CD4-positive, alpha-beta T cell treated with Interleukin-4 for 4 hours (primary cell): ENCODE data around the gene TGM2.
A peak's percentile ranks its signal among the peaks of the same experiment; 100 is the strongest.
"Not testable (repeated sequence)": the region's sequence is repeated elsewhere in the genome, so short reads cannot be mapped to it uniquely, and the experiment has no call there.

Source experiments
- DNase-seq: peaks from one replicate; pipeline ENCODE4 v3.0.0-alpha.2; 2020

TGM2 gene

DNA sequence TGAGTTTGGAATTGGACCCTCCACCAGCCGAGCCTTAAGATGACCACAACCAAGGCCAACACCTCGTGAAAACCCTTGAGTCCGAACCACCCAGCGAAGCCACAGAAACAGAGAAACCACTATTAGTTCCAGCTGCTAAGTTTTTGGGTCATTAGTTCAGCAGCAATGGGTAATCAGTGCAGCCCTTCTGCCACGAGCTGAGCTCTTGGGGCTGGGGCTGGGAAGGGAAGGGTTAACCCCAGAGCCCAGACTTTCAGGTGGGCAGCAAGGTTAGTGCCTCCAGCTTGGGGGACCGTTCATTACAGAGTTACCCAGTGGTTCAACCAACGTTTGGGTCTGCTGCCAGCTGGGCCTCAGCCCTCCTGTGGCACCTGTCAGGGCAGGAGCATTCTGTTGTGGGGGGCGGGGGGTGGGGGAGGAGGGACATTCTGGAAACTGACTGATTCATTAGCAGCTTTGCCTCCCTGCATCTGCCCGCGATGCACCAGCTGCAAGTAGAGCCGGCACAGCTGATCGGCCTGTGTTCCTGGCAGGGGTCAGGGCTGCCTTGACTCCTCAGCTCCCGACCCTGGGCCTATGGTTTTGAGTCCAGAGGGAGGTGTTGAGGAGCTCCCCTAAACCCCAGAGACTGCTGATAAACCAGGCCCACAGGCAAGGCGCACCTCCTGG lies 52.7 kb downstream of the TGM2 start:
- DNase-seq, result no peak

DNA sequence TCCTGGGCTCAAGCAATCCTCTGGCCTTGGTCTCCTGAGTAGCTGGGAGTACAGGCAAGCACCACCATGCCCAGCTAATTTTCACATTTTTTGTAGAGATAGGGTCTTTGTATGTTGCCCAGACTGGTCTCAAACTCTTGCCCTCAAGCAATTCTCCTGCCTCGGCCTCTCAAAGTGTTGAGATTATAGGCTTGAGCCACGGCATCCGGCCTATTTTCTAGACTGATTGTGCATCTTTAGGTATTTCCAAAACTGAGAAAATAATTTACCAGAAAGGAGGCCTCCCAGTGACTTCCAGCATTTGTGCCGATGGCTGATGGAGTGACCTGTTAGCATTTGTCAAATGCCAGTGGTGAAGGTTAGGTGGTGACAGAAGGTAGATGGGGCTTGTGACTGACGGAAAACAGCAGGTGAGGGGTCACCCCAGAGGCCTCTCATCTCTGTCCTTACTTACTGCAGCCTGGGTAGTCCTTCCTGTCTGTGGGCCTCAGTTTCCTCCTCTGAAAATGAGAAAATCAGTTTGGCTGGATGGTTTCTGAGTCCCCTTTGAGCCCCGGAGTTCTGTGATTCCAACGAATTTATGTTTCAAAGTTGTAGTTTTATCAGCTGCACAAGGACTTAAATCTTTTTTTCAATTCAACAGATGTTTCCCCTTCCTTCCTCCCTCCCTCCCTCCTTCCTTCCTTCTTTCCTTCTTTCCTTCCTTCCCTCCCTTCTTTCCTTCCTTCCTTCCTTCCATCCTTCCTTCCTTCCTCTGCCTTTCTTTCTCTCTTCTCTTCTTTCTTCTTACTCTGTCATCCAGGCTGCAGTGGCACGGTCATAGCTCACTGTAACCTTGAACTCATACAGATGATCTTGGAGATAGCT lies 53.5 kb downstream of the TGM2 start:
- no peak for DNase-seq

DNA sequence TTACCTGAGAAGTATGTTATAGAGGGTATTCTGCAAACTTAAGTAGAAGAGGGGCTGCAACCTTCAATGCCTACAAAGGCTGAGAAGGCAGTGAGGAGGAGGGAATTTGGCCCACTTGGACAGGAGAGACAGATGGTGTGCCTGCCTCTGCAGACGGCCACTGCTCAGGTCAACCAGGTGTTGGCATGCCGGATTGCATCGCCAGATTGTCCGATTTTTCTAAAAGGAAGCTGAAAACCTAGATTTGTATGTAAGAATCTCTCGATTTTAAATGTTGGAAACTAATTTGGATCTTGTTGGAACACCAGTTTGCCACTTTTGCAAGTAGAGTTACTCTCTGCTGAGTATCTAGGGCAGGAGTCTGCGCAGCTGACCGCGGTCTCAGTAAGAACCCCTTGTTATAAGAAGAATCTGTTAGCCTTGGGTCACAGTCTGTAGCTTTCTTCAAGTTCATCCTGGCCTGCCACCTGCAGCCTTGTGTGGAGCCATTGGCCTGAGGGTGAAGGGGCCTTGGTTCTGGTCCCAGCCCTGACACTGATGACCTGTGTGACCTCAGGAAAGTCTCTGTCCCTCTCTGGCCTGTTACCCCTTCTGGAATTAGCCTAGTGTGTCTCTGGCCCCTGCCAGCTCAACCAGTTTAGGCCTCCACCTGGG lies 54.4 kb downstream of the TGM2 start:
- no peak for DNase-seq

DNA sequence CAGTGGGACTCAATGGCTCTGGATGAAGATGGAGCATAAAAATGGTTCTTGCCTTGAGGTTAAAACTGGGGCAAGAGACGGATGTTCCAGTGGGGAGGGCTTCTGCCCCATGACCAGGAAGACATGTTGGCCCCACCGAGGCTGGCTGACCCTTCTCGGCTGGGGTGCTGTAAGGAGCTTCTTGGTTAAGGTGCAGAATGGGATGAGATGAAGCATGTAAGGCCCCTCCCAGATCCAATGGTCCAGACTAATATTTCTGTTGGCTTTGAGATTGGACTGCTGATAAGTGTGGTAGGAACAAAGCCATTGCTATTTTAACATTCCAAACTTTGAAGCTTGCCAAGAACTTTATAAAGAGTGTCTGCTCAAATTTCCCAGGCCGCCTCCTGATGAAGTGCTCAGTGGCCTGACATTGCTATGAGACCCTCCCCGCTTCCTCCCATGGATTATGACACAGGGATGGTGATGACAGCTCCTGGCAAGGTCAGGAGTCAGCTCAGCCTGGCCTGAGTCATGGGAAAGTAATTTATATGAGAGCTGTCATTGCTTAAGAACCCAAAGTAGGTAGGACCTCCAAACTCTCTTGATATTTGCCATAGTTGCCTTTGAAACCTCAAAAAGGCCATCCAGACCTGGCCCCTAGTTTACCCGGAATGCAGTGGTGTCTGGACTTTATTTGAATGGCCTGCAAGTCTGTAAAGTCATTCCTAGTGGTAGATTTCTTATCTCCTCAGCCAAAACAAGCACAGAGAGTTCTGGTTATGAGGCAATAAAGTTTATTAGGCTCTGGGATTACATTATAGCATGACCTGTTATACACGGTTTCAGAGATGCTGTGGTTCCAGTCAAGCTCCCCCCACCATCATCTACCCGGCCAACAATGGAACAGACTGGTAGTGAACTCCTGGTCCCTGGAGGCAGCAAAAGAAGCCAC lies 55.2 kb downstream of the TGM2 start:
- DNase-seq, result no peak

DNA sequence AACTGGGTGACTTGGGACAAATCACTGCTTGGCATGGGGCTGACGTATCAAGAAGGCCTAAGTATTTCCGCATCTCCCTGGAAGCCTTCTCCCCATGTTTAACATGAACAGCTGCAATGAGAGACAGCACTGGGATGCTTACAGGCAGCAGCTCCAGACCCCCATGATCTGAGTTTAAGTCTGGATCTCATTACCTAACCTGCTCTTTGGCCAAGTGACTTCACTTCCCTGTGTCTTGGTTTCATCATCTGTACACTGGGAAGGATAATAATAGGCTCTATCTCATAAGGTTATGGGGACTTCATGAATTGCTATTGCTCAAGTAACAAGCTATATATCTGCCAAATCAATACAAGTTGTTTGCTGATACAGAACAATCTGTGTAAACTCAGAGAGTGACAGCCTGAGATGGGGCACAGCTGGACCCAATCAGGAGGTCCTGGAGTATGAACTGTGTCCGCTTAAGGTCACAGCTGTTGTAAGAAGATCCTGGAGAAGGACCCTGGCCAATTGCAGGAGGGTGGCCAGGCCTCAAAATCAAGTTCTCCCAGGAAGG lies 56.0 kb downstream of the TGM2 start:
- no peak for DNase-seq

DNA sequence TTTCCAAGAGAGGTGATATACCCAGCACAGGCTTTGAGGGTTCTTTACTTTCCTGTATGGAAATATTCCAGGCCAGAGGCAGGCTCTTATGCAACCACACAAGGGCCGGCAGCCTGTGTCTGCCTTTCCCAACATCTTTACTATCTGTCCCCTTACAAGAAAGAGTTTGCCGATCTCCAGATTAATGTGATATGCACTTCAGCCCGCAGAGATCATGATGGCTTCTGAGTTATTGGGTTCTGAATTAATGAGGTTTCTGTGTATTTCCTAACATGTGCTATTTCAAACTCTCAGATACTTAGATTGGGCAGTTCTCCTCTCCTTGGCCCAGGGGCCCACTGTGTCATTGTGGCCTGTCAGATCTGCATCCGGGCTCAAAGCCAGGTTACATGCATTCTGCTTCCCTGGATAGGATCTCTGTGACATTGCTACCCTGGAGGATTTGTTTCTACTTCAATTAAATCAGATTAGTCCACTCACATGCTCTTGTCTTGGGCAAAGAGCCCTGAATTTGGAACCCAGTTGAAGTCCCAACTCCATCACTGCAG lies 56.6 kb downstream of the TGM2 start:
- no peak for DNase-seq

DNA sequence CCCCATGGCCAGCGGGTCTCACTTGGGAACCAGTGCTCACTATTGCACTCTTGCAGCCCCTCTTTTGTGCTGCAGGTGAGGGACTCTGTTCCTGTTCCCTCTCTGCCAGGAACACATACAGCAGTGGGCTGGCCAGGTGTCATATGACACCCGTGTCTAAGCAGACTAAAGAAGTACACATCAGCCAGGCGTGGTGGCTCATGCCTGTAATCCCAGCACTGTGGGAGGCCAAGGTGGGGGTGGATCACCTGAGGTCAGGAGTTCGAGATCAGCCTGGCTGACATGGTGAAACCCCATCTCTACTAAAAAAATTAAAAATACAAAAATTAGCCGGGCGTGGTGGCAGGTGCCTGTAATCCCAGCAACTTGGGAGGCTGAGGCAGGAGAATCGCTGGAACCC lies 57.2 kb downstream of the TGM2 start:
- not testable (repeated sequence) for DNase-seq

DNA sequence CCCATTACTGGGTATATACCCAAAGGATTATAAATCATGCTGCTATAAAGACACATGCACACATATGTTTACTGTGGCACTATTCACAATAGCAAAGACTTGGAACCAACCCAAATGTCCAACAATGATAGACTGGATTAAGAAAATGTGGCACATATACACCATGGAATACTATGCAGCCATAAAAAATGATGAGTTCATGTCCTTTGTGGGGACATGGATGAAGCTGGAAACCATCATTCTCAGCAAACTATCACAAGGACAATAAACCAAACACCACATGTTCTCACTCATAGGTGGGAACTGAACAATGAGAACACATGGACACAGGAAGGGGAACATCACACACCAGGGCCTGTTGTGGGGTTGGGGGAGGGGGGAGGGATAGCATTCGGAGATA lies 57.7 kb downstream of the TGM2 start:
- not testable (repeated sequence) for DNase-seq

DNA sequence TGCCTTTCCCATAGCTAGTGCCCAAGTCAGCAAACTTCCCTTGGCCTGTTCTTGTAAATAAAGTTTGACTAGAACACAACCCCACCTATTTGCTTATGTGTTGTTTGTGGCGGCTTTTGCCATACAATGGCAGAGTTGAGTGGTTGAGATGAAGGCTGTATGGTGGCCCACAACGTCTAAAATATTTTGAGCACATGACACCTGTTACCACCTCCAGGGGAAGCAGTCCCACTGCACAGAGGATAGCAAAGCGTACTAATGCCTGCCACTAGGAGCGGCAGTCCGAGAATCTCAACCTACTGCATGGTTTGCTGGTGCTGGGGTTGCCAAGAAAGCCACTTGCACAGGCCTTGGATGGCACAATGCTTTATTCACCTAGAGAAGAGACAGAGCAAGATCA lies 58.6 kb downstream of the TGM2 start:
- no peak for DNase-seq

DNA sequence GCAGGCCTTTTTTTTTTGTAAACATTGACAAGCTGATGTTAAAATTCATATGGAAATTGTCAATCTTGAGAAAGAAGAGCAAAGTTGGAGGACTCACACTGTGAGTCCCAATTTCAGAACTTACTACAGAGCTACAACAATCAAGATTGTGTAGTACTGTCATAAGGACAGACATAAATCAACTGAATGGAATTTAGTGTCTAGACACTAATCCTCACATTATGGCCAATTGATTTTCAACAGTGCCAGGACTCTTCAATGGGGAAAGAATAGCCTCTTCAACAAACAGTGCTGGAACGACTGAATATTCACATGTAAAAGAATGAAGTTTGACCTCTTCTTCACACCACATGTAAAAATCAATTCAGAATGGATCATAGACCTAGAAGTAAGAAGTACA lies 60.8 kb downstream of the TGM2 start:
- no peak for DNase-seq

DNA sequence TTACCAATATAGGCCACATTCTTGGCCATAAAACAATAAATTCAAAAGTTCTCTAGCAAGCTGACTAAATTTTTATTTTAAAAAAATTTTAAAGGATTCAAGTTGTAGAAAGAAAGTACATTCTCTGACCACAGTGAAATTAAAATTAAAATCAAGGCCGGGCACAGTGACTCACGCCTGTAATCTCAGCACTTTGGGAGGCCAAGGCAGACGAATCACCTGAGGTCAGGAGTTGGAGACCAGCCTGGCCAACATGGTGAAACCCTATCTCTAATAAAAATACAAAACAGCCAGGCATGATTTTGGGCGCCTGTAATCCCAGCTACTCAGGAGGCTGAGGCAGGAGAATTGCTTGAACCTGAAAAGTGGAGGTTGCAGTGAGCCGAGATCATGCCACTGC lies 62.9 kb downstream of the TGM2 start:
- DNase-seq, result not testable (repeated sequence)

DNA sequence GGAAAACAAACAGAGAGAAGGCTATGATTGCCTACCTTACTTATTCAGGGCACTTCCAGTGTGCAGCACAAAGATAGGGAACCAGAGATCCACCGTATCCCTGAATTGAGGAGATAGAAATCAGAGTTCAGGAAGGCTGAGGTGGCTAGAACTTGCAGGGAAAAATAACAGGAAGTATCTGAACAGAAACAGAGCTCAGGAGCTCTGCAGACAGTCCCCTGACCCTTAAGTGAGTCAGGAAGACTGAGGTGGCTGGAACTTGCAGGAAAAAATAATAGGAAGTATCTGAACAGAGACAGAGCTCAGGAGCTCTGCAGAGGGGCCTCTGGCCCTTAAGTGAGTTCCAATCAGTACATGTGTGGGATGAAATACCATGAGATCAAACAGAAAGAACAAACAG lies 66.1 kb downstream of the TGM2 start:
- no peak for DNase-seq

DNA sequence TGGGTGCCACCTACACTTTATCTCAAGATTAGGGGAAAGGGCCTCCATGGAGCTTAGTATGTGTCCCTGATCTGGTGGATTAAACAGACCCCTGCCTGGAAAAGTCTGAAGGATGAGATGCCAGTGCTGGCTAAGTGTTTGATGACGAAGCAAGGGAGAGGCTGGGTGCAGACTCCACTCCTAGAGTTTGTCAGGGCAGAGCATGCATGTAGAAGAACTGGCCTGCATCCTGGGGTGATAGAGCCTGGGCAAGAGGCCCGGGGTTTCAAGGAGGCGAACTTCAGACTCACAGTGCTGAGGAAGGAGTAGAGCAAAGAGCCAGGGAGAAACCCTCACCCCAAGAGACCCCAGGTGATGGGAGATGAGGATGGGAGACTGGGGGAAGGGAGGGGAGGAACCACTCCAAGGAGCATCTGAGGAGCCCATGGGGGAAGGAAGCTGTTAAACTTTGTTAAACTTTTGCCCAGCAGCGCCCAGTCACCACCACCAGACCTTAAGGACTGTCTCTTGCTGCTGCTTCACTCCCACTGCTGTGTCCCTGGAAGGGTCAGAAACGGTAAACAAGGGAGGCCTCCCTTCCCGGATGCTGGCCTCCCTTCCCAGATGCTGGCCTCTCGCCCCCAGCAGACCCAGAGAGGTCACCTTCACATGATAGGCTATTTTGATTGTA lies 69.9 kb downstream of the TGM2 start:
- no peak for DNase-seq

DNA sequence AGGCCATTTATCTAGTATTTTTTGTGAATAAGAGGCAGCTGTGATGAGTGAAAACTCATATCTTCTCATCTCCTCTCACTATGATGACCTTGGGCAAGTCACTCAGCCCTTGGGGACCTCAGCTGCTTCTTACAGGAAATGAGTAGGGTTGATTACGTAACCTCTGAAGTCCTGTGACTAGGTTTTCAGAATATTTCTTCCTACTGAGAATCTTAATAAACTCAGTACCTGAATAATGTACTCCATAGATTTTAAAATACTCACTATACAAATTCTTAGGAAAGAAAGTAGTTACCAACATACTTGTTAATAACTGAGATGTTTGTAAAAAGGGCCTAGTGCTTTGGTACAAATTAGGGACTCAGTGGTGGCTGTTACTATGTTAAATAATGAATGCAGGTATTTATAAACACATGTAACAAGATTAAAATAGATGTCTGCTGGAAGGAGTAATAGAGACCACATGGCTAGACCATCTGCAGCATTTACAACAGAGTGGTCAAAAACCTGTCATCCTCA lies 70.6 kb downstream of the TGM2 start:
- peak; percentile 50 for DNase-seq

DNA sequence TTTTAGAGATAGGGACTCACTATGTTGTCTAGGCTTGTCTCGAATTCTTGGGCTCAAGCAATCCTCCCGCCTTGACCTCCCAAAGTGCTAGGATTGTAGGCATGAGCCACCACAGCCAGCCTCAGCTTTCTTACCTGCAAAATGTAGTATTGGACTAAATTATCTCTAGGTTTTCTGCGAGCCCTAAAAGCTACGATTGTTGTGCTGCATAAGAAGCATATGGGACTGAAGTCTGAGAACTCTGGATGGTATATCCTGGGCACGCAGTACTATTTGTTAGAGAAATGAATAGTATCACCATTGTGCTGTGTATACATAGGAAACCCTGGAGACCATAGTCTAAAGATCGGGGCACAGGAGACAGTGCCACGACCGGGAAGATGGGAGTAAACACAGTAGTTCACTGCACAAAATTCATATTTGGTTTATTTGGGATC lies 71.4 kb downstream of the TGM2 start:
- no peak for DNase-seq

DNA sequence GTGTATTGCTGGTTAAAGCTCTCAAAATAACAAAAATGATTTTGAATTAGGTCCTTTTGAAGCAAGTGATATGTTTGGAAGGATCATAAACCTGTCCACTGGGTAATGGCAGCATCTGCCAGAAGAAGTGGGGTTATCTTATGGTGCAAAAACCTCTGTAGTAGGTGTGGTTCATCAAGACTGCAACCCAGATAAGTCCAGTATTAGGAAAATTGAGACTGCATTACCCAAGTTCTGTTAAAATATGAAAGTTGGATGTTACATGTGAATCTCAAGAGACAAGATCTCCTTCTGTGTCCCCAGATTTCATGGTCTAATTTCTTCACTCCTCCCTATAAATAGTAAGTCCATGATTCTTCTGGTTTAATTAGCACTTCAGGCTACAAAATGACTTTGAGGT lies 72.2 kb downstream of the TGM2 start:
- DNase-seq, result no peak

DNA sequence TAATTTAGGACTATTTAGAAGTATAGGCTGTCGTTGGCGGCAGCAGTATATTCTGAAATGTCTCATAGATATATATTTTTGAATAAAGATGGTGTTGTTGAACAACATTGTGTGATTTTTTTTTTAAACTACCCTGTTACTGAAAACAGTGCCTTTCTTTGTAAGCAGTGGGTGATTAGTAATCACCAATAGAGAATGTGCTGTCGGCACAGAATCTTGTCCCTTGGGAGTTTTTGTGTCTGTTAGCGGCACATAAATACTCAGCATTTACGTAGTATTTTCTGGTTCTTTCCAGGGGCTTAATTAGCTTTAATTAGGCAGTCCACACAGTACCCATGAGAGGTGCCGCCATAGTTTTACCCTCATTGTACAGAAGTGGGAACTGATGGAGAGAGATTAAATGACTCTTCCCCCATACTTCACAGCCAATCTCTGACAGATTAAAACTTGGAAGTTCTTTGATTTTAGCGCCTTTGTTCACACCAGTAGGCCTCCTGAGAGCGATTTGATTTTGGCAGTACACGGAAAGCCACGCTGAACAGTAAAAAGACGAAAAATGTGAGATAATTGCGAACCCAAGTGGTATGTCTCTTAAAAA lies 72.7 kb downstream of the TGM2 start:
- DNase-seq, result no peak

DNA sequence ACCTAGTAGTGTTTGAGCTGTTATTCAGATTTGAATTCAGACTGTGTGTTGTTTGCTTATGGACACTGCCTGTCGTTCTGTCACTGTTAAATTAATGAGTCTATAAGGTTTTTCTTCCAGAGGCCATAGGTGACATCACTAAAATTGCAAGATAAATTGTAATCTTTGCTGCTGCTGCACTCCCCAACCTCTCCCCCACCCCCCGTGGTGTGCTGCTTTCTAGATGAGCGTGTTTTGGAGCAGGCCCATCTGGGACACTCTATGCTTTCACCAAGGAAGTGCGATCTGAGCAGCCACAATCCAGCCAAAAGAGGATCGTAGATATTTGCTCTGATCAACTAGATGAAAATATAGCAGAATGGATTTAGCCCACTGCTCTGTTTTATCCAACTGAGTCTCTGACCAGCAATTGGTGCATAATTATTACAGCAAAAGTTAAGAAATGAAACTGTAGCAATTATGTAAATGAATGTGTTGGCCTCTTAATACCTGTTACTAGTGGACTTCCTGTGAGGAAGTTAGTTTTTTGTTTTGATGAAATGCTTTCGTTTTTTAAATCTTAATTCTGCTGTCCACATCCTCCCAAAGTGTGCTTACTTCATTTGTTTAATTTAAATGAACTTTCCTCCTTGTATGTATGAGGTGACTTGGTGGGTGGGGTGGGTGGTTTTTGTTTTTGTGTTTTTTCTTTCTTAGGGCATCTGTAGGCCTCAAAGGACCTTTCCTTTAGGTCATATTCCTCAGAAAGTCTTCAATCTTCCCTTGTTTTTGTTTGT lies 73.4 kb downstream of the TGM2 start:
- DNase-seq, result peak; percentile 13

DNA sequence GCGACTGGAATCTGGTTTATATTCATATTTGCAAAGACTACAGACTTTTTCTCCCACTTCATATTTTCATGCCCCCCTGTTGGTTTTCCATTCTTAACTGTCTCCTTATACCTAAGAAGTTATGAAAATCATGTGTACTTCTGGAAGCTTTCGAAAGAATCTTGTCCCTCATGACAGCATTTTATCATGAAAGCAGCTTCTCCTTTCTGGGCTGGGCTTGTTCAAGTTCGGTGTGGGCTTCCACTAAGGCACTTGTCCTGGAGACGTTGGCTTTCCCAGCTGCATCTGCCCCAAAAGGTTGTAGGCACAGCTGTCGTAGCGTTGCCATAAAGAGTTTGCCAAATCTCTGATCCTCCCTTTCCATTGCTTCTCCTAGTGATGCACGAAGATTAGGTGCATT lies 75.0 kb downstream of the TGM2 start:
- no peak for DNase-seq

DNA sequence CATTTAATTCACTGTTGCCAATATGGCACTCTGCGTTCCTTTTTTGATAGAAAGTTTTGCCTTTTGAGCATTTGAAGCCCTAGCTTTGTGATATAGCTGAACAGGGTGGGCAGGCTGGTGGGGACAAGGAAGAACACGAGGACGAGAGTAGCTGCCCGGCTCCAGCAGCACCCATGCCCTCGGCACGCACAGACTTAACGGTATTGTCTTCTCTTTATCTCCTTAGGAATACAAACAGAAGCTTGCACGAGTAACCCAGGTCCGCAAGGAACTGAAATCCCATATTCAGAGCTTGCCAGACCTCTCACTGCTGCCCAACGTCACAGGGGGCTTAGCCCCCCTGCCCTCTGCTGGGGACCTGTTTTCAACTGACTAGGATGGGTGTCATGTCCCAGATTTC lies 75.6 kb downstream of the TGM2 start:
- no peak for DNase-seq
